CD8-positive, alpha-beta memory T cell (primary cell): Measurements from ENCODE around the gene EREG. TPM values are rescaled to one million over a fixed set of nuclear protein-coding genes. Genes with fewer than 3 reads are reported as not detected.

Experiments
- CTCF ChIA-PET: fragments of 350-600 bp; sonication (Branson Sonifier 250); formaldehyde crosslinking; loops from one replicate; lab custom pipeline; 2021; ENCODE audit warnings: antibody characterized with exemption; lab: Charles Lee
- POLR2A ChIA-PET: fragments of 350-600 bp; sonication (Branson Sonifier 250); formaldehyde crosslinking; loops from one replicate; lab custom pipeline; 2021; ENCODE audit warnings: antibody characterized with exemption; lab: Charles Lee
- DNase-seq, 5 donors: peaks; one replicate each; pipeline versions ENCODE4 v3.0.0 to v3.0.0-alpha.2; 2020 to 2022; ENCODE audit warnings: mixed read lengths in 1 of 5
- H3K27ac ChIP-seq: one replicate; pipeline ENCODE4 v1.7.0; 2013; ENCODE audit warnings: low read depth, mild to moderate bottlenecking, low read length, moderate library complexity
- H3K27me3 ChIP-seq: 2 replicates; pipeline ENCODE4 v1.7.0; 2013; ENCODE audit warnings: low read length, mild to moderate bottlenecking; ENCODE audit not compliant: insufficient read depth, poor library complexity, severe bottlenecking
- H3K36me3 ChIP-seq: 2 replicates; pipeline ENCODE4 v1.7.0; 2013; ENCODE audit warnings: mild to moderate bottlenecking, low read length, moderate library complexity; ENCODE audit not compliant: insufficient read depth
- H3K4me1 ChIP-seq: 2 replicates; pipeline ENCODE4 v1.7.0; 2013; ENCODE audit warnings: mild to moderate bottlenecking, low read length, moderate library complexity; ENCODE audit not compliant: insufficient read depth
- H3K4me3 ChIP-seq: 2 replicates; pipeline ENCODE4 v1.7.0; 2013; ENCODE audit warnings: mild to moderate bottlenecking, low read length
- H3K9me3 ChIP-seq: 2 replicates; pipeline ENCODE4 v1.7.0; 2013; ENCODE audit warnings: mild to moderate bottlenecking, low read length
- H3K27ac Mint-ChIP-seq, 8 donors: one replicate each; pipeline ENCODE4 v1.8.0; 2020 to 2021; ENCODE audit warnings: mixed read lengths in 8 of 8, mild to moderate bottlenecking in 6 of 8, inconsistent platforms in 3 of 8, moderate library complexity in 3 of 8
- H3K27me3 Mint-ChIP-seq, 2 donors: one replicate each; pipeline ENCODE4 v1.8.0; 2020 to 2021; ENCODE audit warnings: mixed read lengths in 2 of 2, mild to moderate bottlenecking in 1 of 2, moderate library complexity in 1 of 2
- H3K36me3 Mint-ChIP-seq, 3 donors: one replicate each; pipeline ENCODE4 v1.8.0; 2020 to 2021; ENCODE audit warnings: mixed read lengths in 3 of 3, inconsistent platforms in 1 of 3, mild to moderate bottlenecking in 1 of 3
- H3K4me1 Mint-ChIP-seq, 3 donors: one replicate each; pipeline ENCODE4 v1.8.0; 2020 to 2021; ENCODE audit warnings: mixed read lengths in 3 of 3, inconsistent platforms in 1 of 3, mild to moderate bottlenecking in 1 of 3
- H3K4me3 Mint-ChIP-seq, 7 donors: one replicate each; pipeline ENCODE4 v1.8.0; 2020 to 2021; ENCODE audit warnings: mixed read lengths in 7 of 7, mild to moderate bottlenecking in 6 of 7, moderate library complexity in 4 of 7, inconsistent platforms in 2 of 7
- H3K9me3 Mint-ChIP-seq, 5 donors: one replicate each; pipeline ENCODE4 v1.8.0; 2020 to 2022; ENCODE audit warnings: mixed read lengths in 5 of 5, mild to moderate bottlenecking in 3 of 5, moderate library complexity in 2 of 5, inconsistent platforms in 1 of 5
- polyA plus RNA-seq: library from polyadenylated mRNA; unstranded; fragments of 300-500 nt; fragmentation: Illumina TruSeq; gene quantifications from one replicate; pipeline ENCODE4 v1.2.3, GENCODE V29; 2021
- total RNA-seq, 2 experiments: library from RNA; stranded (reverse); gene quantifications; one replicate each; pipeline ENCODE4 v1.2.3, GENCODE V29; 2021

The EREG gene
- total and polyA plus RNA-seq, 3 experiments from 2014 or later = not detected

DNA sequence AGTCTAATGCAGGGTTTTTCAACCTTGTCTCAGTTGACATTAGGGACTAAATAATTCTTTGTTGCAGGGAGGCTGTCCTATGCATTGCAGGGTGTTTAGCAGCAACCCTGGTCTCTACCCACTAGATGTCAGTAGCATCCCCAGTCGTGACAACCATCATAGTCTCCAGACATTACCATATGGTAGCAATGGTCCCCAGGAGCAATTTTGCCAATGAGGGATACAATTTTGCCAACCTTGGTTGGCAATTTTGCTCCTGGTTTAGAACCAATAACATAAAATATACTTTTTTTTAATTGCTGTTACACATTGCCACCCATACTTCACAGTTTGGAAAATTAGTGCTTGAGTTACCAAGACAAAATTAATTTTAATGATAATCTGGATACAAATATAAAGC is 6.0 kb downstream of the EREG start:
- Mint-ChIP-seq H3K27ac (no peak overlapping the region), H3K4me1 (no peaks in the 10 kb centered on the region), H3K36me3 (no peaks in the 10 kb centered on the region), H3K27me3 (peaks cover 9 to 40% of the 10 kb centered on the region in 2 donors), H3K9me3 (no peaks in the 10 kb centered on the region), H3K4me3 (no peak overlapping the region)
- ChIA-PET POLR2A (no interaction called here), CTCF (interaction anchor here (1.2 kb wide), 1 partner anchor 161 kb away, joined by 4 read pairs; no protein-coding TSS in a partner anchor)
- no peaks in the 10 kb centered on the region for H3K4me1 ChIP-seq
- H3K27me3 ChIP-seq = no peaks in the 10 kb centered on the region
- H3K27ac ChIP-seq = no peak overlapping the region
- H3K4me3 ChIP-seq = no peak overlapping the region
- no peaks in the 10 kb centered on the region for H3K36me3 ChIP-seq
- peak in 1 of 5 donors; percentile 5 for DNase-seq
- H3K9me3 ChIP-seq = no peaks in the 10 kb centered on the region

DNA sequence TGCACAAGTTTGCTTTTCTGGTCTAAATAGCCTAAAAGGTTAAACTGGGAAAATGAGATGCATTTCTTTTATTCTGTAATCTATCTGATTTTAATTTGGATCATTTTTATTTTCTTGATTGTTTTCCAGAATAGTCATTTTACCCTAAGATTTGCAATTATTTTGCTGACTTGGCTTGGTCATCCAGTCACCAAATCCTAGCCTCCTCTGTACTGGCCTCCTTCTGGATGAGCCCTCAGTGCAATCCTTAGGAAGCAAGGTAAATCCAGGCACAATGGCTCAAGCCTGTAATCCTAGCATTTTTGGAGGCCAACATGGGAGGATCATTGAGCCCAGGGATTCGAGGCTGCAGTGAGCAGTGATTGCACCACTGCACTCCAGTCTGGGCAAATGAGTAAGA is 9.2 kb downstream of the EREG start:
- POLR2A ChIA-PET = no interaction called here
- H3K36me3 Mint-ChIP-seq = no peaks in the 10 kb centered on the region
- Histone ChIP-seq H3K4me3 (no peak overlapping the region), H3K27me3 (no peaks in the 10 kb centered on the region), H3K27ac (no peak overlapping the region), H3K4me1 (no peaks in the 10 kb centered on the region), H3K36me3 (no peaks in the 10 kb centered on the region), H3K9me3 (no peaks in the 10 kb centered on the region)
- no peak overlapping the region for H3K27ac Mint-ChIP-seq
- H3K4me1 Mint-ChIP-seq = no peaks in the 10 kb centered on the region
- no peaks in the 10 kb centered on the region for H3K9me3 Mint-ChIP-seq
- H3K4me3 Mint-ChIP-seq = no peak overlapping the region
- H3K27me3 Mint-ChIP-seq = peaks cover 6 to 19% of the 10 kb centered on the region in 2 donors
- no peak for DNase-seq
- CTCF ChIA-PET = interaction anchor here (1.3 kb wide), 1 partner anchor 159 kb away, joined by 3 read pairs; no protein-coding TSS in a partner anchor

DNA sequence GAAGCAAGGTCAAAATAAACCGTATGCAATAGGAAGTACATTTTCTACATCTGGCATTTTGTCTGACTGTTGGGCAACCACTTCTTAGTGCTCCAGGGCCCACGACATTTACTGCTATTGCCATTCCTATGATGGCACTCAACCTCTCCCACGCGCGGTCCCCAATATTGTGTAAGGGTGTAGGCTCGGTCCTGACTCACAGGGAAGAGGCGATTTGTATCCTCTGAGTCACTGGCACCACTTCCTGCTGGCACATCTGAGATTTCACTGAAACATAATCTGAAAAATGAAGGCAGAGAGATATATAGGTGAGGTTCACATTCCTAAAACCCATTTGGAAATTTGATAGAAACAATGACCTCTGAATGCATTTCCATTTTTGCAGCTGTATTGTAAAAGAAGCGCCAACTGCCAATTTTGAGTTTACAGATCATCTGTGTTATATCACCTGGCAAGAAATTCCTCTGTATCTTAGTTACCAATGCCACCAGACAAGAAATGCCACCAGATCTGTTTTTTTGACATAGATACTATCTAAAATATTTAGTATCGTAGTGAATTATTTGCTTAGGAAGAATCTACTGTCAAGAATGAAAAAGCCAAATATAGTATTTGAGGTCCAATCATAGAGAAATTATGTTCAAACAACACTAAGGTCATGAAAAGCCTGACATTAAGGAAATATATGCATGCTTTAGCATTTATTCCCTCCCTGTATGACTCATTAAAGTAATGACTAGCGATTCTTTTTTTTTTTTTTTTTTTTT is 9.8 kb downstream of the EREG start:
- Histone ChIP-seq H3K27me3 (no peaks in the 10 kb centered on the region), H3K4me3 (no peak overlapping the region), H3K27ac (no peak overlapping the region), H3K36me3 (no peaks in the 10 kb centered on the region), H3K9me3 (no peaks in the 10 kb centered on the region), H3K4me1 (no peaks in the 10 kb centered on the region)
- Mint-ChIP-seq H3K36me3 (no peaks in the 10 kb centered on the region), H3K4me1 (no peaks in the 10 kb centered on the region), H3K27me3 (peaks cover 6 to 16% of the 10 kb centered on the region in 2 donors), H3K27ac (no peak overlapping the region), H3K9me3 (no peaks in the 10 kb centered on the region), H3K4me3 (no peak overlapping the region)
- DNase-seq = no peak
- CTCF ChIA-PET = no interaction called here
- POLR2A ChIA-PET = no interaction called here

DNA sequence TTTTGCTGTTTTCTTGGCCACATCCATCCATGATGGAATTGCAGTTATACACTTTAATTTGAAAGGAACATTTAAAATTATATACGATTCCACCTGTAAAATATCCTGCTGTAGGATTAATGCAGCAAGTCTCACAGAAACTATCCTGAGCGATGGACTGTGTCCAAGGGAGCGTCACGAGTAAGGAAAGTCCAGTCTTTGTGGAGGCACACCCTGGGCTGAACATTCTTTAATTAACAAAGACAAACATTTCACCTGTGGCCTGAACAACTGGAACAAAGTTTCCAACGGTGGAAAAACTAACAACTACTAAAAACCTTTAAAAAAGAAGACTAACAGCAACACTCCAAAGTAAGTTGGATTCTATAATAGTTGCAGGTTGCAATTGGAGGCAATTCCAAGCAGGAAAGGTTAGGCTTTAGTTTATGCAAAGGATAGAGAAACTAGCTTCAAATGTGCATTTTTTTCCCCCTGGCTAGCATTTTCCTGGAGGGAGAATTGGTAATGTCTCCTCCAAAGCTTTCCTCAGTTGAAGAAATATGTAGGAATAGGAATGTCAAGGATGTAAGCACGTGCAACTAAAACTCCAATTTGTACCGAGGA is 11.0 kb downstream of the EREG start:
- Mint-ChIP-seq H3K36me3 (no peaks in the 10 kb centered on the region), H3K9me3 (no peaks in the 10 kb centered on the region), H3K27ac (no peak overlapping the region), H3K4me1 (no peaks in the 10 kb centered on the region), H3K27me3 (peaks cover 2 to 15% of the 10 kb centered on the region in 2 donors), H3K4me3 (no peak overlapping the region)
- H3K36me3 ChIP-seq = no peaks in the 10 kb centered on the region
- ChIA-PET CTCF (interaction anchor here (1.4 kb wide), 1 partner anchor 21 kb away, joined by 3 read pairs; no protein-coding TSS in a partner anchor), POLR2A (no interaction called here)
- no peak for DNase-seq
- H3K4me3 ChIP-seq = no peak overlapping the region
- H3K27ac ChIP-seq = no peak overlapping the region
- H3K27me3 ChIP-seq = no peaks in the 10 kb centered on the region
- no peaks in the 10 kb centered on the region for H3K4me1 ChIP-seq
- no peaks in the 10 kb centered on the region for H3K9me3 ChIP-seq

DNA sequence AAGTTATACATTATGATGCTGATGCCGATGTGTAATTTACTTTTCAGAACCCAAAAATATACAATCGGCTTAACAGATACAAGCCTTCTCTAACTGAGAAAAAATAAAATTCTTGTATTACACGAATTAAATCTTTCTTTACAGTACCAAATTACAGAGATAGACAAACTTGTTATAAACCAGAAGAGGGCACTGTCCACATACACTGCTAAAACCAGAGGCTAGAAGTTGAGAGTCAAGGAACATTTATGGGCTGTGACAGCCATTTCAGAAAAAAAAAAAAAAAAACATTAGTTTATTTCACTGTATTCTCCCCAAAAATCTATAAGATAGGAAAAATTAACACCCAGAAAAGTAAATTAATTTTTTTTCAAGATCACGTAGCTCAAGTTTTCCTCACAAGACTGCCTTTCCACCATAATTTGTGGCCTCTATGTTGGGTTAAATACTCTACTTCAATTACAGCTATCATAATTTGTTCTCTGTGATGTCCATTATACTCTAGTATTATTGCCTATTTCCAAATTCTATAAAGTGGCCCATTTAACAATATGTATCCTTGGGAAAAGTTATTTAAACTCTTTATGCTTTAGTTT is 12.0 kb downstream of the EREG start:
- H3K36me3 Mint-ChIP-seq = no peaks in the 10 kb centered on the region
- Histone ChIP-seq H3K27ac (no peak overlapping the region), H3K27me3 (no peaks in the 10 kb centered on the region), H3K36me3 (no peaks in the 10 kb centered on the region), H3K4me1 (no peaks in the 10 kb centered on the region), H3K9me3 (no peaks in the 10 kb centered on the region), H3K4me3 (no peak overlapping the region)
- ChIA-PET POLR2A (no interaction called here), CTCF (interaction anchor here (0.7 to 1.4 kb wide), 3 partner anchors 20 to 90 kb away, joined by 3 to 5 read pairs (median 3); partner anchors contain the start of gene AREG)
- no peaks in the 10 kb centered on the region for H3K9me3 Mint-ChIP-seq
- H3K27ac Mint-ChIP-seq = no peak overlapping the region
- H3K4me1 Mint-ChIP-seq = no peaks in the 10 kb centered on the region
- H3K27me3 Mint-ChIP-seq = peaks cover 2 to 18% of the 10 kb centered on the region in 2 donors
- peak in 2 of 5 donors; percentile 14 to 33 for DNase-seq
- H3K4me3 Mint-ChIP-seq = no peak overlapping the region

DNA sequence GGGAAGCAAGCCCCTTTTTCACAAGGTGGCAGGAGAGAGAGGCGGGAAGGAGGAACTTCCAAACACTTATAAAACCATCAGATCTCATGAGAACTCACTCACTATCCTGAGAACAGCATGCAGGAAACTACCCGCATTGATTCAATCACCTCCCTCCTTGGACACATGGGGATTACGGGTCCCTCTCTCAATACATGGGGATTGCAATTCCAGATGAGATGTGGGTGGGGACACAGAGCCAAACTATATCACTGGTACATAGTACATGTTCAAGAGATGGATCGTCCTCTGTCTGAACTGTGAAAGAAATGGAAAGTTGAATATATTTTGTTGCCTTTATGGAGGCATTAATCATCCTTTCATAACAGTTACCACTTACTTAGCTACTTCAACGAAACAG is 12.8 kb downstream of the EREG start:
- CTCF ChIA-PET = interaction anchor here (0.7 to 1.4 kb wide), 5 partner anchors 19 to 155 kb away, joined by 3 to 5 read pairs (median 4); partner anchors contain the start of gene AREG
- Histone ChIP-seq H3K27me3 (no peaks in the 10 kb centered on the region), H3K27ac (no peak overlapping the region), H3K9me3 (no peaks in the 10 kb centered on the region), H3K4me3 (no peak overlapping the region), H3K36me3 (no peaks in the 10 kb centered on the region), H3K4me1 (no peaks in the 10 kb centered on the region)
- Mint-ChIP-seq H3K36me3 (no peaks in the 10 kb centered on the region), H3K9me3 (no peaks in the 10 kb centered on the region), H3K27ac (no peak overlapping the region), H3K4me1 (no peaks in the 10 kb centered on the region), H3K4me3 (no peak overlapping the region), H3K27me3 (peaks cover 2 to 18% of the 10 kb centered on the region in 2 donors)
- POLR2A ChIA-PET = no interaction called here
- DNase-seq = no peak

DNA sequence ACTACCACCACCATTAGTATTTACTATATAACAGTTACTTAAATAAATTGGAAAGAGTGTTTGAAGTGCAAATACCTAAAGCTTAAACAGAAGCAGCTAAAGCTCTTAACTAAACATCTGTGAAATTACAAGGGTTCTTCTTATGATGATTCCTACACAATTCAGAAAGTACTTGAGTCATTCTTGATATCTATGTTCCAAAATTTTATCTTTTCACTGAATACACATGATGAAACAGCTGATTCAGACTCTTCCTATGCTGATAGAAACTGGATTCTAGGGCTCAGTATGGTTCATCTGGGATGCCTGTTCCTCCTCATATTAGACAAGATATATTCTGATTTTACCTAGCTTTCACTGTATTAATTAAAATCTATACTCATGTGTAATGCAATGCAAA is 13.6 kb downstream of the EREG start:
- Histone ChIP-seq H3K4me3 (no peak overlapping the region), H3K4me1 (no peaks in the 10 kb centered on the region), H3K9me3 (no peaks in the 10 kb centered on the region), H3K27ac (no peak overlapping the region), H3K27me3 (no peaks in the 10 kb centered on the region), H3K36me3 (no peaks in the 10 kb centered on the region)
- CTCF ChIA-PET = interaction anchor here (1.1 to 1.7 kb wide), 3 partner anchors 66 to 154 kb away, joined by 4 to 5 read pairs (median 4); partner anchors contain the start of gene AREG
- DNase-seq = no peak
- Mint-ChIP-seq H3K4me3 (no peak overlapping the region), H3K4me1 (no peaks in the 10 kb centered on the region), H3K27me3 (peaks cover 2 to 18% of the 10 kb centered on the region in 2 donors), H3K27ac (no peak overlapping the region), H3K36me3 (no peaks in the 10 kb centered on the region), H3K9me3 (no peaks in the 10 kb centered on the region)
- POLR2A ChIA-PET = interaction anchor here (0.6 kb wide), 1 partner anchor 1387 kb away, joined by 4 read pairs; no protein-coding TSS in a partner anchor

DNA sequence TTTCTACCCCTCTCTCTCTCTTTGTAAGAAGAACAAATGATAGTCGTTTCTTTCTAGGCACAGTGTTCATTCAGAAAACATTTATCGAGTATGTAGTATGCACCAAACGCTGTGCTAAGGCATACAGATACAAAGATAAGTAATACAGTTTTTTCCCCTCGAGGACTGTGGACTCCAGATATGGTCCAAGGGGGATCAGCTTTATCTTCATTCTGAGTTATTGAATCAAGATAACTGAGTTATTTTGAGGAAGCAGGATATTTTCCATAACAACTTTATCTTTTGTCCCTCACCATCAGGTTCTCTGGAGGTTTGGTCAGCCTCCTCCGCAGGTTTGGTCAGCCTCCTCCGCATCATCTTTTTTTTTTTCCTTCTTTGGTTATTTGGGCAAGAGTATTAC is 15.0 kb downstream of the EREG start:
- Histone ChIP-seq H3K27me3 (no peaks in the 10 kb centered on the region), H3K4me3 (no peak overlapping the region), H3K27ac (no peak overlapping the region), H3K36me3 (no peaks in the 10 kb centered on the region), H3K9me3 (no peaks in the 10 kb centered on the region), H3K4me1 (no peaks in the 10 kb centered on the region)
- Mint-ChIP-seq H3K9me3 (no peaks in the 10 kb centered on the region), H3K27ac (no peak overlapping the region), H3K4me3 (no peak overlapping the region), H3K27me3 (peaks cover 0 to 18% of the 10 kb centered on the region in 2 donors), H3K4me1 (no peaks in the 10 kb centered on the region), H3K36me3 (no peaks in the 10 kb centered on the region)
- ChIA-PET POLR2A (no interaction called here), CTCF (interaction anchor here (1.7 kb wide), 1 partner anchor 65 kb away, joined by 4 read pairs; the partner anchor contains the start of gene AREG)
- no peak for DNase-seq
